Fibroblast of skin of right quadriceps (primary cell): ENCODE measurements around the gene ABCB11.

Experiments
- DNase-seq: peaks from one replicate; pipeline ENCODE4 v3.0.0-alpha.2; 2013

ABCB11 gene

GRCh38 chr2:169041594-169041993 lies 10.5 kb upstream of the ABCB11 start:
- DNase-seq, result no peak

- DNase-seq, result no peak
Observed at GRCh38 chr2:169039702-169040101, 8.6 kb upstream of the ABCB11 start.

- no peak for DNase-seq
Observed at GRCh38 chr2:169038338-169038757, 7.2 kb upstream of the ABCB11 start.

- no peak for DNase-seq
Observed at GRCh38 chr2:169036736-169037440, 5.8 kb upstream of the ABCB11 start.

- no peak for DNase-seq
Observed at GRCh38 chr2:169035887-169036286, 4.8 kb upstream of the ABCB11 start.

GRCh38 chr2:169034984-169035544 lies 3.9 kb upstream of the ABCB11 start:
- no peak for DNase-seq

GRCh38 chr2:169034256-169034655 lies 3.1 kb upstream of the ABCB11 start:
- DNase-seq, result no peak

GRCh38 chr2:169029341-169029740 lies 1.8 kb downstream of the ABCB11 start:
- no peak for DNase-seq

GRCh38 chr2:169027234-169027633 lies 3.9 kb downstream of the ABCB11 start:
- DNase-seq, result no peak

- no peak for DNase-seq
Observed at GRCh38 chr2:169026056-169026455, 5.1 kb downstream of the ABCB11 start.

- no peak for DNase-seq
Observed at GRCh38 chr2:169023161-169023560, 8.0 kb downstream of the ABCB11 start.

- DNase-seq, result no peak
Observed at GRCh38 chr2:169018390-169018789, 12.7 kb downstream of the ABCB11 start.

- DNase-seq, result no peak
Observed at GRCh38 chr2:169015943-169016342, 15.2 kb downstream of the ABCB11 start.

GRCh38 chr2:169014780-169015179 lies 16.3 kb downstream of the ABCB11 start:
- no peak for DNase-seq

GRCh38 chr2:169013628-169014026 lies 17.5 kb downstream of the ABCB11 start:
- DNase-seq, result no peak

GRCh38 chr2:169012812-169013627 lies 18.1 kb downstream of the ABCB11 start:
- DNase-seq, result no peak

- DNase-seq, result peak; percentile 3
Observed at GRCh38 chr2:169012191-169012792, 18.8 kb downstream of the ABCB11 start.

GRCh38 chr2:169011698-169012097 lies 19.4 kb downstream of the ABCB11 start:
- no peak for DNase-seq

GRCh38 chr2:169010633-169011460 lies 20.3 kb downstream of the ABCB11 start:
- DNase-seq, result no peak

- no peak for DNase-seq
Observed at GRCh38 chr2:169009865-169010579, 21.1 kb downstream of the ABCB11 start.

GRCh38 chr2:169007941-169008340 lies 23.2 kb downstream of the ABCB11 start:
- no peak for DNase-seq

- no peak for DNase-seq
Observed at GRCh38 chr2:169007356-169007755, 23.8 kb downstream of the ABCB11 start.
